Left renal cortex interstitium (tissue), 4 donors: ENCODE results near the gene PCDHGB1. TPM values are rescaled to one million over a fixed set of nuclear protein-coding genes. Genes with fewer than 3 reads are reported as not detected.
"Not testable (repeated sequence)": the region's sequence is repeated elsewhere in the genome, so short reads cannot be mapped to it uniquely, and the experiment has no call there.

Experiments used
- DNase-seq, 4 donors: peaks; one replicate each; pipeline ENCODE4 v3.0.0-alpha.2; 2013; ENCODE audit warnings: low read depth in 4 of 4, low spot score in 2 of 4, missing footprints in 1 of 4
- polyA plus RNA-seq, 4 donors: library from polyadenylated mRNA; unstranded; fragments of 120-200 nt; gene quantifications; one replicate each; pipeline ENCODE4 v1.2.1, GENCODE V29; 2013; ENCODE audit not compliant: insufficient read length in 4 of 4

The PCDHGB1 gene
- 1 to 10 TPM; 1.6 to 2.2 (median 1.8) TPM for polyA plus RNA-seq

- no peak for DNase-seq
Measured at GRCh38 chr5:141349917-141350619, at the start of gene PCDHGB1. Gene PCDHGB1 (plus strand): TSS chr5:141350099. CDS start chr5:141350261, 162 bp downstream.

GRCh38 chr5:141303756-141304155 lies 46.1 kb upstream of the PCDHGB1 start, which contains the start of gene SLC25A2:
Gene SLC25A2 (minus strand): TSS chr5:141304049. CDS start chr5:141303865, 184 bp downstream.
- DNase-seq = no peak

- DNase-seq = no peak
Measured at GRCh38 chr5:141306630-141307029, 43.3 kb upstream of the PCDHGB1 start.

GRCh38 chr5:141313711-141314110 lies 36.2 kb upstream of the PCDHGB1 start:
- no peak for DNase-seq

- DNase-seq = not testable (repeated sequence)
Measured at GRCh38 chr5:141316963-141317362, 32.9 kb upstream of the PCDHGB1 start.

GRCh38 chr5:141319202-141319601 lies 30.7 kb upstream of the PCDHGB1 start:
- DNase-seq = no peak

GRCh38 chr5:141319699-141320098 lies 30.2 kb upstream of the PCDHGB1 start:
- no peak for DNase-seq

GRCh38 chr5:141320225-141321169 lies 29.4 kb upstream of the PCDHGB1 start, which contains the start of gene TAF7:
Gene TAF7 (minus strand): TSS chr5:141320784. CDS start chr5:141320044, 740 bp downstream.
- DNase-seq = peak; percentile 90 to 93 (median 91)

- DNase-seq = no peak
Measured at GRCh38 chr5:141322261-141322660, 27.6 kb upstream of the PCDHGB1 start.

- DNase-seq = peak in 1 of 4 donors; percentile 26
Measured at GRCh38 chr5:141326088-141326854, 23.6 kb upstream of the PCDHGB1 start.

GRCh38 chr5:141328231-141328630 lies 21.7 kb upstream of the PCDHGB1 start:
- DNase-seq = no peak

GRCh38 chr5:141330299-141331080 lies 19.4 kb upstream of the PCDHGB1 start, which contains the start of gene PCDHGA1:
Gene PCDHGA1 (plus strand): TSS chr5:141330514.
- no peak for DNase-seq

- DNase-seq = not testable (repeated sequence)
Measured at GRCh38 chr5:141332571-141332970, 17.3 kb upstream of the PCDHGB1 start.

- DNase-seq = no peak
Measured at GRCh38 chr5:141338538-141339306, 11.2 kb upstream of the PCDHGB1 start, which contains the start of gene PCDHGA2. Gene PCDHGA2 (plus strand): TSS chr5:141338760.

- DNase-seq = not testable (repeated sequence)
Measured at GRCh38 chr5:141340781-141341354, 9.0 kb upstream of the PCDHGB1 start.

- DNase-seq = no peak
Measured at GRCh38 chr5:141342773-141343172, 7.1 kb upstream of the PCDHGB1 start.

GRCh38 chr5:141343242-141343952 lies 6.5 kb upstream of the PCDHGB1 start, which contains the start of gene PCDHGA3:
Gene PCDHGA3 (plus strand): TSS chr5:141343829. CDS start chr5:141344034, 205 bp downstream.
- DNase-seq = no peak
